Neuronal stem cell (in vitro differentiated cells): ENCODE measurements around the gene DHCR7.

Experiments
- DNase-seq: peaks from one replicate; pipeline ENCODE4 v3.0.0-alpha.2; 2013; ENCODE audit warnings: low spot score
- H2AFZ ChIP-seq: one replicate; pipeline ENCODE4 v1.6.1; 2013; ENCODE audit warnings: mild to moderate bottlenecking, low read length, inconsistent platforms
- H2AK5ac ChIP-seq: 2 replicates; pipeline ENCODE4 v1.6.1; 2013; ENCODE audit warnings: low read depth, mild to moderate bottlenecking, inconsistent platforms, low read length, moderate library complexity, mixed read lengths
- H2BK120ac ChIP-seq: 2 replicates; pipeline ENCODE4 v1.6.1; 2013; ENCODE audit warnings: low read depth, mild to moderate bottlenecking, inconsistent platforms, low read length, moderate library complexity, mixed read lengths
- H2BK12ac ChIP-seq: one replicate; pipeline ENCODE4 v1.6.1; 2013; ENCODE audit warnings: low read length, inconsistent platforms
- H2BK15ac ChIP-seq: 2 replicates; pipeline ENCODE4 v1.6.1; 2013; ENCODE audit warnings: mild to moderate bottlenecking, low read length, inconsistent platforms, mixed read lengths
- H2BK5ac ChIP-seq: one replicate; pipeline ENCODE4 v1.6.1; 2013; ENCODE audit warnings: inconsistent platforms, mild to moderate bottlenecking, low read length, moderate library complexity
- H3K14ac ChIP-seq: one replicate; pipeline ENCODE4 v1.6.1; 2013; ENCODE audit warnings: low read length, inconsistent platforms
- H3K18ac ChIP-seq: 2 replicates; pipeline ENCODE4 v1.6.1; 2013; ENCODE audit warnings: low read length, inconsistent platforms
- H3K23ac ChIP-seq: 2 replicates; pipeline ENCODE4 v1.6.1; 2013; ENCODE audit warnings: low read depth, mild to moderate bottlenecking, mixed read lengths, low read length, inconsistent platforms; ENCODE audit not compliant: poor library complexity
- H3K27ac ChIP-seq: replicated peaks from 3 replicates; pipeline ENCODE4 v1.5.1; 2013; ENCODE audit warnings: low read length, inconsistent platforms
- H3K27me3 ChIP-seq, 3 experiments: 2 replicates each; pipeline ENCODE4 v1.6.1; 2013; ENCODE audit warnings: low read length in 3 of 3, mild to moderate bottlenecking in 2 of 3, inconsistent platforms in 1 of 3, low read depth in 1 of 3, mixed read lengths in 1 of 3, moderate library complexity in 1 of 3; ENCODE audit not compliant: control insufficient read depth in 3 of 3, insufficient read depth in 3 of 3
- H3K36me3 ChIP-seq, 2 donors: replicated peaks in 1 of 2; 2 replicates each; pipeline ENCODE4 v1.6.1; 2013; ENCODE audit warnings: low read length in 2 of 2; ENCODE audit not compliant: control insufficient read depth in 2 of 2, insufficient read depth in 2 of 2
- H3K4ac ChIP-seq: 2 replicates; pipeline ENCODE4 v1.6.1; 2013; ENCODE audit warnings: inconsistent platforms, mild to moderate bottlenecking, low read length, moderate library complexity
- H3K4me1 ChIP-seq, 2 donors: 1 replicate in 1 of 2; 2 replicates in 1 of 2; pipeline ENCODE4 v1.6.1; 2013; ENCODE audit warnings: low read length in 2 of 2, low read depth in 1 of 2; ENCODE audit not compliant: control insufficient read depth in 2 of 2, insufficient read depth in 1 of 2
- H3K4me2 ChIP-seq: one replicate; pipeline ENCODE4 v1.6.1; 2013; ENCODE audit warnings: mild to moderate bottlenecking, low read length, inconsistent platforms; ENCODE audit not compliant: insufficient read depth, poor library complexity, severe bottlenecking
- H3K4me3 ChIP-seq, 2 donors: 2 replicates each; pipeline ENCODE4 v1.5.1; 2013; ENCODE audit warnings: low read length in 2 of 2, mild to moderate bottlenecking in 2 of 2, inconsistent platforms in 1 of 2, moderate library complexity in 1 of 2
- H3K79me1 ChIP-seq: one replicate; pipeline ENCODE4 v1.6.1; 2013; ENCODE audit warnings: low read depth, mild to moderate bottlenecking, inconsistent platforms, low read length, moderate library complexity
- H3K9ac ChIP-seq: one replicate; pipeline ENCODE4 v1.6.1; 2013; ENCODE audit warnings: mild to moderate bottlenecking, low read depth, low read length, inconsistent platforms; ENCODE audit not compliant: poor library complexity
- H3K9me3 ChIP-seq, 2 donors: replicated peaks in 1 of 2; 2 replicates each; pipeline versions ENCODE3 to v1.6.1; 2013; ENCODE audit warnings: low read length in 2 of 2, mild to moderate bottlenecking in 2 of 2, inconsistent platforms in 1 of 2, low read depth in 1 of 2, mixed read lengths in 1 of 2, moderate library complexity in 1 of 2; ENCODE audit not compliant: control insufficient read depth in 2 of 2, insufficient read depth in 1 of 2
- H4K8ac ChIP-seq: one replicate; pipeline ENCODE4 v1.6.1; 2013; ENCODE audit warnings: low read depth, mild to moderate bottlenecking, inconsistent platforms, low read length, moderate library complexity
- H4K91ac ChIP-seq: one replicate; pipeline ENCODE4 v1.6.1; 2013; ENCODE audit warnings: low read length, low read depth, mild to moderate bottlenecking, inconsistent platforms; ENCODE audit not compliant: poor library complexity
- WGBS, 2 donors: extraction: QIAGEN DNeasy Blood & Tissue Kit; methylation state at CpG; one replicate each; pipeline ENCODE4 v1.1.7; 2013; ENCODE audit warnings: missing lambda C conversion rate in 2 of 2, mixed read lengths in 1 of 2; ENCODE audit not compliant: insufficient read length in 2 of 2, insufficient replicate concordance in 1 of 2; ENCODE audit errors: extremely low coverage in 2 of 2; 5-methylcytosine and 5-hydroxymethylcytosine counted together

Gene DHCR7

GRCh38 chr11:71485063-71485399 lies 36.8 kb upstream of the DHCR7 start:
- H3K14ac ChIP-seq, result no peak overlapping the region
- H4K8ac ChIP-seq, result no peak overlapping the region
- H3K23ac ChIP-seq, result no peak overlapping the region
- peaks cover 24 to 57% of the 10 kb centered on the region in 2 donors for H3K36me3 ChIP-seq
- H3K27ac ChIP-seq, result no peak overlapping the region
- DNase-seq, result no peak
- H3K27me3 ChIP-seq, result no peaks in the 10 kb centered on the region
- H3K79me1 ChIP-seq, result no peaks in the 10 kb centered on the region
- no peak overlapping the region for H3K4me3 ChIP-seq
- no peak overlapping the region for H2AK5ac ChIP-seq
- H2BK12ac ChIP-seq, result no peak overlapping the region
- peaks cover 4 to 10% of the 10 kb centered on the region in 2 donors for H3K4me1 ChIP-seq
- no peak overlapping the region for H3K9ac ChIP-seq
- no peak overlapping the region for H2AFZ ChIP-seq
- H3K18ac ChIP-seq, result no peak overlapping the region
- no peak overlapping the region for H2BK5ac ChIP-seq
- peaks cover 0 to 7% of the 10 kb centered on the region in 2 donors for H3K9me3 ChIP-seq
- WGBS, 2 donors, result no CpG with 5 or more reads among the region's 6 CpGs
- H2BK120ac ChIP-seq, result no peak overlapping the region
- no peak overlapping the region for H4K91ac ChIP-seq
- H3K4me2 ChIP-seq, result no peak overlapping the region
- no peak overlapping the region for H3K4ac ChIP-seq
- no peak overlapping the region for H2BK15ac ChIP-seq

GRCh38 chr11:71484248-71485062 lies 36.3 kb upstream of the DHCR7 start:
- peaks cover 24 to 63% of the 10 kb centered on the region in 2 donors for H3K36me3 ChIP-seq
- no CpG with 5 or more reads among the region's 23 CpGs for WGBS, 2 donors
- no peak for DNase-seq

GRCh38 chr11:71483692-71484091 lies 35.5 kb upstream of the DHCR7 start:
- Histone ChIP-seq H3K79me1 (no peaks in the 10 kb centered on the region), H2AK5ac (no peak overlapping the region), H3K23ac (no peak overlapping the region), H3K36me3 (peaks cover 26 to 70% of the 10 kb centered on the region in 2 donors), H3K27ac (no peak overlapping the region), H2BK12ac (no peak overlapping the region), H2BK15ac (no peak overlapping the region), H3K18ac (no peak overlapping the region), H2BK5ac (no peak overlapping the region), H2BK120ac (no peak overlapping the region), H3K4me3 (no peak overlapping the region), H4K8ac (no peak overlapping the region), H3K4ac (no peak overlapping the region), H3K9me3 (peaks cover 0 to 5% of the 10 kb centered on the region in 2 donors), H3K4me1 (peaks cover 0 to 8% of the 10 kb centered on the region in 2 donors), H3K27me3 (no peaks in the 10 kb centered on the region), H2AFZ (no peak overlapping the region), H4K91ac (peak overlapping the region; percentile 60), H3K9ac (no peak overlapping the region), H3K14ac (peak overlapping the region; percentile 25), H3K4me2 (no peak overlapping the region)
- WGBS, 2 donors, result no CpG with 5 or more reads among the region's 6 CpGs
- no peak for DNase-seq

More at GRCh38 chr11:71484248-71485062, 36.3 kb upstream of the DHCR7 start:
- peaks cover 4 to 10% of the 10 kb centered on the region in 2 donors for H3K4me1 ChIP-seq
- H2BK12ac ChIP-seq, result no peak overlapping the region
- H3K23ac ChIP-seq, result peak overlapping the region; percentile 65
- H2AK5ac ChIP-seq, result no peak overlapping the region
- no peak overlapping the region for H4K8ac ChIP-seq
- H3K4me3 ChIP-seq, result peak overlapping the region in 1 of 2 donors; percentile 52
- no peak overlapping the region for H3K4me2 ChIP-seq
- no peak overlapping the region for H3K27ac ChIP-seq
- H3K14ac ChIP-seq, result no peak overlapping the region
- no peak overlapping the region for H3K9ac ChIP-seq
- no peaks in the 10 kb centered on the region for H3K79me1 ChIP-seq
- no peak overlapping the region for H3K4ac ChIP-seq
- H3K18ac ChIP-seq, result peak overlapping the region; percentile 67
- H3K9me3 ChIP-seq, result peaks cover 0 to 5% of the 10 kb centered on the region in 2 donors
- H2BK120ac ChIP-seq, result no peak overlapping the region
- no peak overlapping the region for H2BK5ac ChIP-seq
- no peak overlapping the region for H2AFZ ChIP-seq
- no peaks in the 10 kb centered on the region for H3K27me3 ChIP-seq
- H2BK15ac ChIP-seq, result no peak overlapping the region
- peak overlapping the region; percentile 57 for H4K91ac ChIP-seq

GRCh38 chr11:71482746-71483364 lies 34.7 kb upstream of the DHCR7 start:
- no CpG with 5 or more reads among the region's 13 CpGs for WGBS, 2 donors
- Histone ChIP-seq H3K18ac (no peak overlapping the region), H3K23ac (no peak overlapping the region)

More at GRCh38 chr11:71482746-71483364, 34.7 kb upstream of the DHCR7 start:
- Histone ChIP-seq H2BK12ac (no peak overlapping the region), H2AFZ (no peak overlapping the region), H3K4me2 (no peak overlapping the region), H3K9me3 (peaks cover 0 to 5% of the 10 kb centered on the region in 2 donors), H3K36me3 (peaks cover 29 to 78% of the 10 kb centered on the region in 2 donors), H2BK15ac (no peak overlapping the region), H3K14ac (no peak overlapping the region), H3K27me3 (no peaks in the 10 kb centered on the region), H3K4me3 (no peak overlapping the region), H4K8ac (no peak overlapping the region), H3K79me1 (no peaks in the 10 kb centered on the region), H2AK5ac (no peak overlapping the region), H3K27ac (no peak overlapping the region), H3K4ac (peak overlapping the region; percentile 44), H3K9ac (no peak overlapping the region), H2BK120ac (no peak overlapping the region), H2BK5ac (no peak overlapping the region), H4K91ac (no peak overlapping the region), H3K4me1 (peaks cover 0 to 4% of the 10 kb centered on the region in 2 donors)
- no peak for DNase-seq
